ENCODE measurements around the gene FRY. TPM values are rescaled to one million over a fixed set of nuclear protein-coding genes. Genes with fewer than 3 reads are reported as not detected.

The FRY gene
- total RNA-seq, 1 donor from 2014 or later = 88.8 TPM

- intact Hi-C loops (cut with DNase I) = no loop called here
- ATAC-seq (no peak), DNase-seq (ENCODE audit: low spot score) (no peak)
Measured at GRCh38 chr13:32115066-32115465, 83.5 kb downstream of the FRY start.

GRCh38 chr13:32116210-32116609 lies 84.6 kb downstream of the FRY start:
- ATAC-seq = no peak
- intact Hi-C loops (cut with DNase I) = no loop called here
- DNase-seq (ENCODE audit: low spot score) = no peak

- DNase-seq (ENCODE audit: low spot score) (no peak), ATAC-seq (no peak)
- intact Hi-C loops (cut with DNase I) = no loop called here
Measured at GRCh38 chr13:32117001-32117400, 85.4 kb downstream of the FRY start.

GRCh38 chr13:32117701-32118100 lies 86.1 kb downstream of the FRY start:
- DNase-seq (ENCODE audit: low spot score) = no peak
- intact Hi-C loops (cut with DNase I) = no loop called here

GRCh38 chr13:32121316-32121715 lies 89.7 kb downstream of the FRY start:
- ATAC-seq (no peak), DNase-seq (ENCODE audit: low spot score) (no peak)
- intact Hi-C loops (cut with DNase I) = no loop called here

More at GRCh38 chr13:32117701-32118100, 86.1 kb downstream of the FRY start:
- ATAC-seq = peak; percentile 36

GRCh38 chr13:32124743-32125142 lies 93.2 kb downstream of the FRY start:
- intact Hi-C loops (cut with DNase I) = no loop called here
- ATAC-seq = no peak
- DNase-seq (ENCODE audit: low spot score) = no peak

- intact Hi-C loops (cut with DNase I) = no loop called here
- DNase-seq (ENCODE audit: low spot score) = no peak
Measured at GRCh38 chr13:32125221-32125689, 93.7 kb downstream of the FRY start.

GRCh38 chr13:32125751-32126150 lies 94.2 kb downstream of the FRY start:
- no peak for DNase-seq (ENCODE audit: low spot score)
- no peak for ATAC-seq
- intact Hi-C loops (cut with DNase I) = no loop called here

More at GRCh38 chr13:32125221-32125689, 93.7 kb downstream of the FRY start:
- ATAC-seq = peak; percentile 95

GRCh38 chr13:32126278-32126677 lies 94.7 kb downstream of the FRY start:
- ATAC-seq = peak; percentile 30
- intact Hi-C loops (cut with DNase I) = no loop called here
- DNase-seq (ENCODE audit: low spot score) = no peak

- intact Hi-C loops (cut with DNase I) = no loop called here
- DNase-seq (ENCODE audit: low spot score) (no peak), ATAC-seq (no peak)
Measured at GRCh38 chr13:32126756-32127155, 95.2 kb downstream of the FRY start.

GRCh38 chr13:32127691-32128090 lies 96.1 kb downstream of the FRY start:
- ATAC-seq (no peak), DNase-seq (ENCODE audit: low spot score) (no peak)
- intact Hi-C loops (cut with DNase I) = no loop called here

- no peak for ATAC-seq
- intact Hi-C loops (cut with DNase I) = no loop called here
Measured at GRCh38 chr13:32134241-32135055, 102.9 kb downstream of the FRY start.

GRCh38 chr13:32135056-32135390 lies 103.4 kb downstream of the FRY start:
- DNase-seq (ENCODE audit: low spot score) (no peak), ATAC-seq (peak; percentile 52)
- intact Hi-C loops (cut with DNase I) = no loop called here

More at GRCh38 chr13:32134241-32135055, 102.9 kb downstream of the FRY start:
- DNase-seq (ENCODE audit: low spot score) = no peak

GRCh38 chr13:32135655-32136054 lies 104.1 kb downstream of the FRY start:
- intact Hi-C loops (cut with DNase I) = no loop called here
- DNase-seq (ENCODE audit: low spot score) = no peak
- no peak for ATAC-seq

- intact Hi-C loops (cut with DNase I) = no loop called here
- DNase-seq (ENCODE audit: low spot score) (no peak), ATAC-seq (no peak)
Measured at GRCh38 chr13:32136061-32136460, 104.5 kb downstream of the FRY start.

- ATAC-seq (no peak), DNase-seq (ENCODE audit: low spot score) (no peak)
- intact Hi-C loops (cut with DNase I) = no loop called here
Measured at GRCh38 chr13:32136716-32137115, 105.1 kb downstream of the FRY start.

- DNase-seq (ENCODE audit: low spot score) = no peak
- intact Hi-C loops (cut with DNase I) = no loop called here
- ATAC-seq = no peak
Measured at GRCh38 chr13:32139251-32139650, 107.7 kb downstream of the FRY start.

GRCh38 chr13:32140109-32140508 lies 108.5 kb downstream of the FRY start:
- intact Hi-C loops (cut with DNase I) = no loop called here
- ATAC-seq = no peak
- DNase-seq (ENCODE audit: low spot score) = no peak

GRCh38 chr13:32141462-32141861 lies 109.9 kb downstream of the FRY start:
- intact Hi-C loops (cut with DNase I) = no loop called here
- no peak for ATAC-seq

GRCh38 chr13:32142115-32142514 lies 110.5 kb downstream of the FRY start:
- no peak for DNase-seq (ENCODE audit: low spot score)
- no peak for ATAC-seq
- intact Hi-C loops (cut with DNase I) = no loop called here

More at GRCh38 chr13:32141462-32141861, 109.9 kb downstream of the FRY start:
- DNase-seq (ENCODE audit: low spot score) = no peak

GRCh38 chr13:32142956-32143375 lies 111.4 kb downstream of the FRY start:
- DNase-seq (ENCODE audit: low spot score) (no peak), ATAC-seq (no peak)
- intact Hi-C loops (cut with DNase I) = no loop called here
